Measurements from ENCODE around the gene AKIP1.

AKIP1 gene

DNA sequence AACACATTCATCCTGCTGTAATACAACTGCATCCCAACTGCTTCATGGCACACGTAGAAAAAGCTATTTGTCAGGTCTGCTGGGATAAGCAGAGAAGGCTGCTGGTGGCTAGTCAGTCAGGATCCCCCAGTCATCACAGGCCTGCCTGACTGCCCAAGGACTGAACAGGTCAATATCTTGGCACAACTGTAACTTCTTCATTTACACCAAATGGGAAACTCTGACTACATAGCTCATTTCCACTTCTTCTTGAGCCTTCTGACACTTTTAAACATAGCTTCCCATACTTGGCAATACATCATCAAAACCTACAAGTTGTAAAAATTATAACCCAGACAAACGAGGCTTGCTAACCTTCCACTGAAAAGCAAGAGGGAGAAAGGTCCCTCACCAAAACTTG is 50.4 kb downstream of the AKIP1 start:
- Histone ChIP-seq H3K4me1 (ENCODE audit: insufficient read depth, low read length) (peaks cover 13% of the 10 kb centered on the region), H3K36me3 (ENCODE audit: insufficient read depth, low read length) (no peaks in the 10 kb centered on the region), H3K9ac (ENCODE audit: low read depth, low read length) (no peak overlapping the region), H3K9me3 (ENCODE audit: control insufficient read depth, insufficient read depth, low read length) (no peaks in the 10 kb centered on the region)

DNA sequence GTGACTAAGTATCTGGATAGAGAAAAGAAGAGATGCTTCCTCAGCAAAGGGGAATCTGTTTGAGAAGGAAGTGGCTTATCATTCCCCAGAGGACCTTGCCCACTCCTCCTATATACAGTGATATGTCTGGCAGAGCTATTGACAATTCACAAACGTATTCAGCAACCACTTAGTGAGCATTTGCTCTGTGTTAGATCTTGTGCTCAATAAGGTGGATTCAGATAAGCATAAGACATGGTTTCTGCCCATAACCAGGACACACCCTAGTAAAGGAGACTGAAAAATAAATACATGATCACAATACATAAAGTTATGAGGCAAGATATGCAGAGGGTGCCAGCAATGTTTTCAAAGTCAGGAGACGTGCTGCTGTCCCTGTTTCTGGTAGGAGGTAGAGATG is 51.9 kb downstream of the AKIP1 start:
- H3K9ac ChIP-seq (ENCODE audit: low read depth, low read length) = 0 out of 2 replicates have a peak overlapping the region, but pooled peaks have one; percentile 87
- H3K4me1 ChIP-seq (ENCODE audit: insufficient read depth, low read length) = peaks cover 13% of the 10 kb centered on the region
- H3K9me3 ChIP-seq (ENCODE audit: control insufficient read depth, insufficient read depth, low read length) = no peaks in the 10 kb centered on the region
- no peaks in the 10 kb centered on the region for H3K36me3 ChIP-seq (ENCODE audit: insufficient read depth, low read length)

DNA sequence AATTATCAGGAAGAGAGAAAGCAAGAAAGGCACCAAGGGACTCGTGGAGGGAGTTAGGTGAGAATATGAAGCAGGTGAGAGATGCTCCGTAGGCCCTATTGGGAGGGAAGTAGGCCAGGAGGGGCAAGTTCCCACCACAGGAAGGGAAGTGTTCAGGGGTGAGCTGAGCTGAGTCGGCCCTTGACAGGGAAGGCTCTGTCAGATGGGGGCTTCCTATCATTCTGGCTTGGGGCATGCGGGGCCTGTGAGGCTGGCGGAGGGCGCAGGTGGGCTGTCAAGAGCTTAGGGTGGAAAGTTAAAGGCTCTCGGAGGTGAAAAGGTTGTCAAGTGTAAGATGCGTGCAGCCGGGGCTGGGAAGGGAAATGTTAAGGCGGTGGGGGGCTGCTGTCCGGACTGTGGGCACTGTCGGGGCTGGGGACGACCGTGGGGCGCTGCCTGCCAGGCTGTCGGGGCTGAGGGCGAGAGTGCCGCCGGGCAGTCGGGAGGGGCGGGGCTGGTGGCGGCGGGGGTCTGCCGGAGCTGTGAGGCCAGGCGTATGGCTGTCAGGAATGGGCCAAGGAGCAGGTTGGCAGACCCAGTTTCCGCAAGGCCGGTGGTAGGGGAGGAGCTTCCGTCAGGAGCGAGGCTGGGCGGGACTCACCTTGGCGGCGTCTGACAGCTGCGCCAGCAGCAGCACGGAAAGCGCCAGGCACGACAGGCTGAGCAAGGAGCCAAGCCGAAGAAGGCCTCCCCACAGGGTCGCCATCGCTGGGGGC is 52.8 kb downstream of the AKIP1 start:
- H3K36me3 ChIP-seq (ENCODE audit: insufficient read depth, low read length) = no peaks in the 10 kb centered on the region
- peaks cover 13% of the 10 kb centered on the region for H3K4me1 ChIP-seq (ENCODE audit: insufficient read depth, low read length)
- peak overlapping the region; percentile 87 for H3K9ac ChIP-seq (ENCODE audit: low read depth, low read length)
- no peaks in the 10 kb centered on the region for H3K9me3 ChIP-seq (ENCODE audit: control insufficient read depth, insufficient read depth, low read length)

DNA sequence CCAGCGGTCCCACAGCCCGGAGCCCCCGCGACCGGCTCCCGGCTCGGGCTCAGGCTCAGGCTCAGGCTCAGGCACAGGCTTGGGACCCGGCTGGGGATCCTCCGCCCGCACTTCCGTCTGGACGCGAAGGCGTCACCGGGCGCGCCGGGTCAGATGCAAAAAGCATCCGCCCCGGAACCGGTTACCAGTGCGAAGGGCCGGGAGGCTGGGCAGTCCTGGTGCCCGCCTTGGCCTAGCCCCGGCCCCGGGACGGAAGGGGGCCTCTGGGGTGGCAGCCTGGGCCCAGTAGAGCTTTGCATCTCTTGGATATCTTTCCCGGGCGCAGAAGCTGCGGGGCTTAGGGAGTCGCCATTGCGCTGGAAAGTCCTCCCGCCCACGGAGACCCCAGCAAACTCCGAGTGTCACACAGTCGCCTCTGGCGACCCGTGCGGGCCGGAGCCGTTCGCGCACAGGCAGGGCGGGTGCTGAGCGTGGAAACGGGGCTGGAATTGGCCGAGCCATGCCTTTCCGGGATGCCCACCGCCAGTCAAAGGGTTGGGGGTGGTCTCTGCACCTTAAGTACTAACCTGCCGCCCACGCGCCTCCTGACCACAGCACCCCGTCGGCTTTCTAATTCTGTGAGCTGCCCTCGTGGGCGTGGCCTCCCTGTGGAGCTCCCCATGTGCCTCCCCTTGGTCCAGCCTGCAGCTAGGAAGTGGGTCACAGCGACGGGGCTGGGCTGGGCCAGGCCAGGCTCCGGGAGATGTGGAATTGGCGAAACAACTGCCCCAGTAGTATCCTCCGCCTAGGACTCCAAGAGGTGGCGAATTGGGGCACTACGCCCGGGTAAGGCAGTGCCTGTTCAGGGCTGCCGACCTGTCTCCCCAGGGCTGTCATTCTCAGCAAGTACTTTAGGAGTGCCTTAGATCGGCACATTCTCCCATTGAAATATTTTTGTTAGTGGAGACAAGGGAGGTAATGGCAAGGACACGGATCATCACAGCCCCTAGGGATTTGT is 53.6 kb downstream of the AKIP1 start, which contains the start of gene TMEM9B:
Gene TMEM9B, minus strand, starts transcription at position 119 of the 997 bp plus-strand sequence. CDS start 129 bp downstream, outside the sequence.
- Histone ChIP-seq H3K36me3 (ENCODE audit: insufficient read depth, low read length) (no peaks in the 10 kb centered on the region), H3K9ac (ENCODE audit: low read depth, low read length) (peak within 1 kb of the TSS; percentile 87), H3K9me3 (ENCODE audit: control insufficient read depth, insufficient read depth, low read length) (no peaks in the 10 kb centered on the region), H3K4me1 (ENCODE audit: insufficient read depth, low read length) (peaks cover 8% of the 10 kb centered on the region)

DNA sequence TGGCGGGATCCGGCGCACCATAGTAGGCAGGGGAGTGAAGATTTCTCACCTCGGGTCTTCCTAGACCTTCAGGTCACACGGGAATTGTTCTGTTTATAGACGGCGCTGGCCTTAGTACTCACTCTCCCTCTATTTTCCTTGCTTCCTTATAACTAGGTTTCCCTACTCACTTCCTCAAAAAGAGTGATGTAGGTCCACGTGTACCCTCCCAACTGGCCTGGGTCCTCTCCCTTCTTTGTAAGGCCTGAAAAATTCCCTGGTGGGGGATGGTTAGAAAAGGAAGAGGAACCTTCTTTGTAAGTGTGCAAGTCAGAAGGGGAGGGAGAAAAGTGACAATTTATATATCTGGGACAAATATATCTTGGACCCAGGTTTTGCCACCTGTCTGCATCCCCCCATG is 56.2 kb downstream of the AKIP1 start:
- H3K36me3 ChIP-seq (ENCODE audit: insufficient read depth, low read length) = no peaks in the 10 kb centered on the region
- H3K9me3 ChIP-seq (ENCODE audit: control insufficient read depth, insufficient read depth, low read length) = no peaks in the 10 kb centered on the region
- H3K9ac ChIP-seq (ENCODE audit: low read depth, low read length) = no peak overlapping the region
- H3K4me1 ChIP-seq (ENCODE audit: insufficient read depth, low read length) = peaks cover 4% of the 10 kb centered on the region; the same call in 1 of the 2 replicates

Data from ES-I3 (cell line).